Neural progenitor cell (in vitro differentiated cells): ENCODE measurements around the gene MPP7.

Source experiments
- CTCF ChIP-seq: fragments of 200-600 bp; sonication (generic); IDR thresholded peaks from 2 replicates; pipeline ENCODE4 v1.5.1; 2017; ENCODE audit warnings: antibody characterized with exemption, mild to moderate bottlenecking
- EZH2 ChIP-seq: fragments of 200-600 bp; sonication (generic); IDR thresholded peaks from 2 replicates; pipeline ENCODE4 v1.6.1; 2017; ENCODE audit warnings: antibody characterized with exemption, mild to moderate bottlenecking, moderate library complexity
- EZH2phosphoT487 ChIP-seq: fragments of 200-600 bp; sonication (generic); IDR thresholded peaks from 2 replicates; pipeline ENCODE4 v1.6.1; 2017; ENCODE audit warnings: antibody characterized with exemption

- TF ChIP-seq CTCF (no peak), EZH2phosphoT487 (no peak), EZH2 (no peak)
Observed at GRCh38 chr10:28314211-28314610, 11.3 kb upstream of the MPP7 start.
